ENCODE data around the gene SOX5.

- TF ChIP-seq SIN3A (conservative IDR thresholded peaks at IDR 0.05 in 1 of 2, IDR thresholded peaks at IDR 0.05 in 1 of 2; ENCODE audit: low read depth in 1 of 2, low read length in 2 of 2) (no peak), CTCF (IDR thresholded peaks at IDR 0.05; ENCODE audit: control extremely low read depth in 1 of 3, insufficient read depth in 1 of 3, low read depth in 1 of 3, low read length in 3 of 3) (no peak), SRF (IDR thresholded peaks at IDR 0.05; ENCODE audit: low read depth, low read length) (no peak), MAFK (IDR thresholded peaks at IDR 0.05; ENCODE audit: low read depth, low read length) (no peak), MAX (IDR thresholded peaks at IDR 0.05) (no peak), POLR2A (IDR thresholded peaks at IDR 0.05; ENCODE audit: control extremely low read depth in 1 of 2, low read depth in 2 of 2, low read length in 2 of 2) (no peak), SP2 (IDR thresholded peaks at IDR 0.05; ENCODE audit: low read length) (no peak), RXRA (IDR thresholded peaks at IDR 0.05; ENCODE audit: insufficient read depth, low read depth, low read length) (no peak), BACH1 (IDR thresholded peaks at IDR 0.05; ENCODE audit: low read length) (no peak), ATF3 (IDR thresholded peaks at IDR 0.05; ENCODE audit: insufficient read depth, low read depth, low read length) (no peak), RFX5 (IDR thresholded peaks at IDR 0.05; ENCODE audit: borderline replicate concordance, low read depth, low read length) (no peak), SP1 (IDR thresholded peaks at IDR 0.05; ENCODE audit: low read depth, low read length) (no peak)
These were observed 218.4 kb downstream of the SOX5 start for GRCh38 chr12:23731035-23731434.
